ENCODE measurements around the gene P2RX4. TPM values are rescaled to one million over a fixed set of nuclear protein-coding genes. Genes with fewer than 3 reads are reported as not detected.
"Not testable (repeated sequence)": the region's sequence is repeated elsewhere in the genome, so short reads cannot be mapped to it uniquely, and the experiment has no call there.

The P2RX4 gene
- total RNA-seq, 1 donor = 9.1 TPM

DNA sequence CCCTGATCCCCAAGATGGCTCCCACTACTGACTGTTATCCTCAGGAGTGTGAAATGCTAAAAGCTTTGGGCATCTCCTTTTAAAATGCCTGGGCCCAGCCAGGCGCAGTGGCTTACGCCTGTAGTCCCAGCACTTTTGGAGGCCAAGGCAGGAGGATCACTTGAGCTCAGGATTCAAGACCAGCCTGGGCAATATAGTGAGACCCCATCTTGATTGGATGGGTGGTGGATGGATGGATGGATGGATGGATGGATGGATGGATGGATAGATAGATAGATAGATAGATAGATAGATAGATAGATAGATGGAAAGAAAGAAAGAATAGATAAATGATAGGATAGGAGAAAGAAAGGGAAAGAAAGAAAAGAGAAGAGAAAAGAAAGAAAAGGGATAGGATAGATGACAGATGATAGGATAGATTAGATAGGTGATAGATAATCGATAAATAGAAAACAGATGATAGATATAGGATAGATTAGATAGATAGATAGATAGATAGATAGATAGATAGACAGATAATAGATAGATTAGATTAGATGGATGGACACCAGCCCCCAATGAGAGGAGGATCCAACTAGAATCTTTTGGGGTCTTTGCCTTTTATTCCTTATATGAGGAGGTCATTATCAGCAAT, 9.5 kb downstream of the P2RX4 start:
- no peak for DNase-seq (ENCODE audit: low read depth)
- TF ChIP-seq, protein P1, sequence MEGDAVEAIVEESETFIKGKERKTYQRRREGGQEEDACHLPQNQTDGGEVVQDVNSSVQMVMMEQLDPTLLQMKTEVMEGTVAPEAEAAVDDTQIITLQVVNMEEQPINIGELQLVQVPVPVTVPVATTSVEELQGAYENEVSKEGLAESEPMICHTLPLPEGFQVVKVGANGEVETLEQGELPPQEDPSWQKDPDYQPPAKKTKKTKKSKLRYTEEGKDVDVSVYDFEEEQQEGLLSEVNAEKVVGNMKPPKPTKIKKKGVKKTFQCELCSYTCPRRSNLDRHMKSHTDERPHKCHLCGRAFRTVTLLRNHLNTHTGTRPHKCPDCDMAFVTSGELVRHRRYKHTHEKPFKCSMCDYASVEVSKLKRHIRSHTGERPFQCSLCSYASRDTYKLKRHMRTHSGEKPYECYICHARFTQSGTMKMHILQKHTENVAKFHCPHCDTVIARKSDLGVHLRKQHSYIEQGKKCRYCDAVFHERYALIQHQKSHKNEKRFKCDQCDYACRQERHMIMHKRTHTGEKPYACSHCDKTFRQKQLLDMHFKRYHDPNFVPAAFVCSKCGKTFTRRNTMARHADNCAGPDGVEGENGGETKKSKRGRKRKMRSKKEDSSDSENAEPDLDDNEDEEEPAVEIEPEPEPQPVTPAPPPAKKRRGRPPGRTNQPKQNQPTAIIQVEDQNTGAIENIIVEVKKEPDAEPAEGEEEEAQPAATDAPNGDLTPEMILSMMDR (IDR thresholded peaks at IDR 0.05; ENCODE audit: insufficient read depth, low read length) = no peak
- no peak overlapping the region for H3K4me3 ChIP-seq (ENCODE audit: low read depth, low read length)

GRCh38 chr12:121222847-121223246, 12.9 kb downstream of the P2RX4 start:
- no peak overlapping the region for H3K4me3 ChIP-seq (ENCODE audit: low read depth, low read length)
- DNase-seq (ENCODE audit: low read depth) = no peak
- TF ChIP-seq, protein P1 (IDR thresholded peaks at IDR 0.05; ENCODE audit: insufficient read depth, low read length) = no peak

DNA sequence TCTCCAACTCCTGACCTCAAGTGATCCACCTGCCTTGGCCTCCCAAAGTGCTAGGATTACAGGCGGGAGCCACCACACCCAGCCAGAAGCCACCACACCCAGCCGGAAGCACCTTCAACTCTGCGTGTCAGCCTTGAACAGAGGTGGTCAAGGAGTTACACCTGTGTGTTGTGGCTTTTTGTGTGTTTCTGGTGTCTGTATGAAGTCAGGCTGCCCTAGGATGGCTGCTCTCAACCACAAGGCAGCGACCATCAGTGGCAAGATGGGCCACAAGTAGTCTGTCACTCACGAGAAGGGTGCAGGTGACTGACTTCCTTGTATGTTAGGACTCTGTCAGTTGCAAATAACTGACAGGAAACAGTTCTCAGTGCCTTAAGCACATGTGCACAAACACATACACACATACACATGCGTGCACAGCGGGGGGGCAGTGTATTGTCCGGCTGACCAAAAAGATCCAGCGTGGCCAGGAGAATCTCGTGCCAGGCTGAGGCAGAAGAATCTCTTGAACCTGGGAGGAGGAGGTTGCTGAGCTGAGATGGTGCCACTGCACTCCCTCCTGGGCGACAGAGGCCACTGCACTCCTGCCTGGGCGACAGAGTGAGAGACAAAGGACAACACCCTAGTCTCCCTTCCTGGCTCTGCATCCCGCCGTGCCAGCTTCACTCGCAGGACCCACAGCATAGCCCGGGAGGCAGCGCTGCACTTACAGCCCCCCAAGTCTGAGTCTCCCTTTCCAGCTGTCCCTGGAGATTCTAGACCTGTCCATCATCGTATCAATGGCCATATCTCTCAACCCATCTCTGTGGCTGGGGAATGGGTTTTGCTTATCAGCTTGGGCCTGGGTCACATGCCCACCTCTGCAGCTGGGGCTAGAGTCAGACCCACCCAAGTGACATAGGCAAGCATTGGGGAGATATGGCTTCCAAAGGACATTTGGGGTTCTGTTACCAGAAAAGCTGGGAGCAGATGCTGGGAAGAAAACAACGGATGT, 13.7 kb downstream of the P2RX4 start:
- TF ChIP-seq, protein P1 (IDR thresholded peaks at IDR 0.05; ENCODE audit: insufficient read depth, low read length) = peak; percentile 7
- no peak overlapping the region for H3K4me3 ChIP-seq (ENCODE audit: low read depth, low read length)
- no peak for DNase-seq (ENCODE audit: low read depth)

GRCh38 chr12:121224591-121224990, 14.7 kb downstream of the P2RX4 start:
- H3K4me3 ChIP-seq (ENCODE audit: low read depth, low read length) = no peak overlapping the region
- TF ChIP-seq, protein P1 (IDR thresholded peaks at IDR 0.05; ENCODE audit: insufficient read depth, low read length) = no peak
- no peak for DNase-seq (ENCODE audit: low read depth)

DNA sequence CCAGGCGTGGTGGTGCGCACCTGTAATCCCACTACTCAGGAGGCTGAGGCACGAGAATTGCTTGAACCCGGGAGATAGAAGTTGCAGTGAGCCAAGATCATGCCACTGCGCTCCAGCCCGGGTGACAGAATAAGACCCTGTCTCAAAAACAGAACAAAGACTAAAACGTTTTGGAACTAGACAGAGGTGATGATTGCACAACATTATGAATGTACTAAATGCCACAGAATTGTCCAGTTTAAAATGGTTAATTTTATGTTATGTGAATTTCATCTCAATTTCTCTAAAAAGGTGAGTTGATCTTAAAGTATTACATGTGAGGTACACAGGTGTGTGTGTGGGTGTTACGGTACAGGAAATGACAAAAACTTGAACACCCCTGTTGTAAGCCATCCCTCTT, 16.5 kb downstream of the P2RX4 start:
- TF ChIP-seq, protein P1 (IDR thresholded peaks at IDR 0.05; ENCODE audit: insufficient read depth, low read length) = no peak
- DNase-seq (ENCODE audit: low read depth) = no peak
- no peak overlapping the region for H3K4me3 ChIP-seq (ENCODE audit: low read depth, low read length)

DNA sequence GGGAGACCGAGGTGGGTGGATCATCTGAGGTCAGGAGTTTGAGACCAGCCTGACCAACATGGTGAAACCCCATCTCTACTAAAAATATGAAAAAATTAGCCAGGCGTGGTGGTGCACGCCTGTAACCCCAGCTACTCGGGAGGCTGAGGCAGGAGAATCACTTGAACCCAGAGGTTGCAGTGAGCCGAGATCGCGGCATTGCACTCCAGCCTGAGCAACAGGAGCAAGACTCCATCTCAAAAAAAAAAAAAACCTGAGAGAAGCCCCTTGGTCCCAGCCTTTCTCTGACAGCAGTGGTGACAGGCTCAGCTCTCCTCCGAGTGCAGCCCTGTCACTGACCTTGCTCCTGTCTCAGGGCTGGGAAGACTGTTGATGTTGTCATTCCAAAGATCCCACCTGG, 16.9 kb downstream of the P2RX4 start:
- H3K4me3 ChIP-seq (ENCODE audit: low read depth, low read length); DNase-seq (ENCODE audit: low read depth): not testable (repeated sequence)

- no peak for DNase-seq (ENCODE audit: low read depth)
- TF ChIP-seq, protein P1 (IDR thresholded peaks at IDR 0.05; ENCODE audit: insufficient read depth, low read length) = no peak
- H3K4me3 ChIP-seq (ENCODE audit: low read depth, low read length) = no peak overlapping the region
Measured at GRCh38 chr12:121227294-121227693, 17.4 kb downstream of the P2RX4 start.
